Bronchial epithelial cell (primary cell): ENCODE measurements around the gene RHAG. TPM values are rescaled to one million over a fixed set of nuclear protein-coding genes. Genes with fewer than 3 reads are reported as not detected.
A peak's percentile ranks its signal among the peaks of the same experiment; 100 is the strongest.
"Not testable (repeated sequence)": the region's sequence is repeated elsewhere in the genome, so short reads cannot be mapped to it uniquely, and the experiment has no call there.

Experiments
- DNase-seq: peaks from one replicate; pipeline ENCODE4 v3.0.0-alpha.2; 2010; ENCODE audit warnings: low read depth
- FAIRE-seq: peaks from 2 replicates; lab custom pipeline; 2011; peaks lifted over from hg19 to GRCh38; lab: Jason Lieb, UNC
- H3K27me3 ChIP-seq: 2 replicates; pipeline ENCODE4 v1.5.1; 2011; ENCODE audit warnings: low read length; ENCODE audit not compliant: control insufficient read depth, insufficient read depth
- H3K36me3 ChIP-seq: 2 replicates; pipeline ENCODE4 v1.5.1; 2011; ENCODE audit warnings: low read length; ENCODE audit not compliant: control insufficient read depth, insufficient read depth
- H3K4me3 ChIP-seq: 2 replicates; pipeline ENCODE4 v1.5.1; 2011; ENCODE audit warnings: mild to moderate bottlenecking, low read depth, low read length, control low read depth
- total RNA-seq: library from RNA; depleted of rRNA; stranded (reverse); fragments of >200 nt; gene quantifications from 2 replicates; pipeline ENCODE4 v1.2.1, GENCODE V29; 2014
- TF ChIP-seq, protein P1 (sequence below): IDR thresholded peaks from 2 replicates; pipeline ENCODE4 v1.5.1; 2011; ENCODE audit warnings: mild to moderate bottlenecking, moderate library complexity, low read length, control low read depth, inconsistent platforms; ENCODE audit not compliant: insufficient read depth, severe bottlenecking

Gene RHAG
- total RNA-seq, 1 donor from 2014 or later = not detected

GRCh38 chr6:49606721-49607390 lies 29.8 kb downstream of the RHAG start:
- TF ChIP-seq, protein P1, sequence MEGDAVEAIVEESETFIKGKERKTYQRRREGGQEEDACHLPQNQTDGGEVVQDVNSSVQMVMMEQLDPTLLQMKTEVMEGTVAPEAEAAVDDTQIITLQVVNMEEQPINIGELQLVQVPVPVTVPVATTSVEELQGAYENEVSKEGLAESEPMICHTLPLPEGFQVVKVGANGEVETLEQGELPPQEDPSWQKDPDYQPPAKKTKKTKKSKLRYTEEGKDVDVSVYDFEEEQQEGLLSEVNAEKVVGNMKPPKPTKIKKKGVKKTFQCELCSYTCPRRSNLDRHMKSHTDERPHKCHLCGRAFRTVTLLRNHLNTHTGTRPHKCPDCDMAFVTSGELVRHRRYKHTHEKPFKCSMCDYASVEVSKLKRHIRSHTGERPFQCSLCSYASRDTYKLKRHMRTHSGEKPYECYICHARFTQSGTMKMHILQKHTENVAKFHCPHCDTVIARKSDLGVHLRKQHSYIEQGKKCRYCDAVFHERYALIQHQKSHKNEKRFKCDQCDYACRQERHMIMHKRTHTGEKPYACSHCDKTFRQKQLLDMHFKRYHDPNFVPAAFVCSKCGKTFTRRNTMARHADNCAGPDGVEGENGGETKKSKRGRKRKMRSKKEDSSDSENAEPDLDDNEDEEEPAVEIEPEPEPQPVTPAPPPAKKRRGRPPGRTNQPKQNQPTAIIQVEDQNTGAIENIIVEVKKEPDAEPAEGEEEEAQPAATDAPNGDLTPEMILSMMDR = peak; percentile 68
- Histone ChIP-seq H3K27me3 (no peaks in the 10 kb centered on the region), H3K36me3 (no peaks in the 10 kb centered on the region), H3K4me3 (no peak overlapping the region)
- peak; percentile 79 for DNase-seq
- no peak for FAIRE-seq

DNA sequence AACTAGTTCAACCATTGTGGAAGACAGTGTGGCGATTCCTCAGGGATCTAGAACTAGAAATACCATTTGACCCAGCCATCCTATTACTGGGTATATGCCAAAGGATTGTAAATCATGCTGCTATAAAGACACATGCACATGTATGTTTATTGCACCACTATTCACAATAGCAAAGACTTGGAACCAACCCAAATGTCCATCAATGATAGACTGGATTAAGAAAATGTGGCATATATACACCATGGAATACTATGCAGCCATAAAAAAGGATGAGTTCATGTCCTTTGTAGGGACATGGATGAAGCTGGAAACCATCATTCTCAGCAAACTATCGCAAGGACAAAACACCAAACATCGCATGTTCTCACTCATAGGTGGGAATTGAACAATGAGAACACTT lies 32.6 kb downstream of the RHAG start:
- not testable (repeated sequence) for FAIRE-seq, DNase-seq, H3K4me3 ChIP-seq, H3K36me3 ChIP-seq, H3K27me3 ChIP-seq

DNA sequence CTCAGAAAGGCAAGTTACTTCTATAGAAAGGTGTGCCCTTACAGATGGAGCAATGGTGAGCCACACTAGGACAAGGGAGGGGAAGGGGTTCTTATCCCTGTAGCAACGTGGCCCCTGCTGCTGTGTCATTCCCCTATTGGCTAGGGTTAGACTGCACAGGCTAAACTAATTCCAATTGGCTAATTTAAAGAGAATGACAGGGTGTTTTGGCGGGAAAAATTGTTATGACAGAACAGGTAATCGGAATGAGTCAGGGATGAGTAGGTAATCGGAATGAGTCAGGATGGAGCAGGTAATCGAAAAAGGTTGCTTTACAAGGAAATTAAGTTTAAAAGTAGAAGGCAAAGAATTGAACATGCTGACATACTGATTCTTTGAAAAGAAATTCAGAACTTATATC lies 49.4 kb downstream of the RHAG start:
- H3K36me3 ChIP-seq, H3K4me3 ChIP-seq, FAIRE-seq, H3K27me3 ChIP-seq, DNase-seq: not testable (repeated sequence)

DNA sequence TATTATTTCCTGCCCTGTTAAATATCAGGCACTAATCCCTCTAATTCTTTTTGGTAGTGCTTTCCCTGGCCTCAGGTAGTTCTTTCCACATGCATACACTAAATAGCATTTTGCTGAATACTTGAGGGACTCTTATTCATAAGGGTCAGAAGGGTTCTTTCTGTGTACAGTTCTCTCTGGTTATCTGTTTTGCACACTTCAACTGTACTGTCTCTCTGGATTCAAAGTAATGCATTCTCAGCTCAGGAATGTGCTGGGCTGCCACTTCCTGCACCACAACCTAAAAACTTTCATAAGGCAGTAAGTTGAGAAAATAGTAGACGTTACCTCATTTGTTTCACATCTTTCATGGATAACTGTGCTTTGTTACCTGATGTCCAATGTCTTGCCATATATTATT lies 54.1 kb downstream of the RHAG start:
- no peak for FAIRE-seq

DNA sequence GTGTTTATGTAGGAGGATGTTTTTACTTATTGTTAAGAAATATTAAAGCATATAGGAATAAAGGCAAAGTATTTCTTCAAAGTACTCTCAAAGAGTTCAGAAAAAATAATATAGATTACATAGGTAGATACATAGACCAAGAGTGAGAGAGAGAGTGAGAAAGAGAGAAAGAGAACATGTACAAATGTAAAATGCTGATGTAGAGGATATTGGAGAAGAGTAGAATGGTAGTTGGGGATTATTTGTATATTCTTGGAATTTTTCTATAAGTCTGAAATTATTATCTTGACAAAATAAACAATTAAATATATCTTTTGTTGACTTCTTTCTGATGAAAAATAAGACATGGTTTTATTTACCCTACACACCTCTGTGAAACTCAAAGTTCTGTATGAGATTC lies 57.0 kb downstream of the RHAG start:
- no peaks in the 10 kb centered on the region for H3K27me3 ChIP-seq
- TF ChIP-seq, protein P1 = no peak
- H3K36me3 ChIP-seq = no peaks in the 10 kb centered on the region
- H3K4me3 ChIP-seq = no peak overlapping the region
- no peak for FAIRE-seq
- DNase-seq = no peak

More for the DNA sequence above, 54.1 kb downstream of the RHAG start:
- Histone ChIP-seq H3K4me3 (no peak overlapping the region), H3K27me3 (no peaks in the 10 kb centered on the region), H3K36me3 (no peaks in the 10 kb centered on the region)
- no peak for DNase-seq
- TF ChIP-seq, protein P1 = no peak

DNA sequence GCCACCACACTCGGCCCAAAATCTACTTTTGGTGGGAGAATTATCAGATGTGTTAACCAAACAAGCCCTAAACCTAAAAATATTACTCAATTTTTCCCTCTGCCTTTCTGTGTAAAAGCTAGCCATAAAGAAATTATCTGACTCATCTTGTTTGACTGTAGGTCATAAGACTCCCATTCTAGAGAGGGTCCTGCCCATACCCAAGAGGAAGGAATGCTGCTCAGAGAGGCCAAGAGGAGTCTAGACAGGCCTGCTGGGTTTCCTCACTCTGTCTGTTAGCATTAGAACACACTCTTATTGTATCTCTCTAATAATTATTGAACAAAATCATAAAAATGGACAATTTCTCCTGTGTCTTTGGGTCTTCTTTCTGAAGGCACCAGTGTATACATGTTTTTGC lies 60.0 kb downstream of the RHAG start:
- DNase-seq (peak; percentile 77), FAIRE-seq (no peak)
- TF ChIP-seq, protein P1 = no peak
- H3K27me3 ChIP-seq = no peaks in the 10 kb centered on the region
- no peak overlapping the region for H3K4me3 ChIP-seq
- no peaks in the 10 kb centered on the region for H3K36me3 ChIP-seq
